Heart right ventricle (tissue), 16 donors: ENCODE measurements around the gene ZC3H4. TPM values are rescaled to one million over a fixed set of nuclear protein-coding genes. Genes with fewer than 3 reads are reported as not detected.

Experiments
- ATAC-seq, 8 donors: fragments of 200-7000 bp; cut with Tn5 transposase; one replicate each; pipeline ENCODE4 v1.9.1; 2020; ENCODE audit warnings: mild to moderate bottlenecking in 8 of 8, moderate library complexity in 8 of 8, moderate number of reproducible peaks in 1 of 8
- DNase-seq, 2 donors: peaks; one replicate each; pipeline ENCODE4 v3.0.0-alpha.2; 2020
- H3K27ac ChIP-seq, 10 donors: fragments of 200-600 bp; sonication (generic) in 2 of 10; one replicate each; pipeline versions ENCODE4 v1.5.0 to v1.8.0; 2020 to 2022; ENCODE audit warnings: mild to moderate bottlenecking in 3 of 10
- H3K27me3 ChIP-seq, 7 donors: fragments of 200-600 bp; one replicate each; pipeline ENCODE4 v1.8.0; 2021 to 2022; ENCODE audit warnings: mild to moderate bottlenecking in 2 of 7
- H3K36me3 ChIP-seq, 9 donors: fragments of 200-600 bp; sonication (generic) in 1 of 9; one replicate each; pipeline versions ENCODE4 v1.5.0 to v1.8.0; 2020 to 2022; ENCODE audit warnings: mild to moderate bottlenecking in 2 of 9
- H3K4me1 ChIP-seq, 9 donors: fragments of 200-600 bp; sonication (generic) in 1 of 9; one replicate each; pipeline versions ENCODE4 v1.5.0 to v1.8.0; 2020 to 2022; ENCODE audit warnings: mild to moderate bottlenecking in 4 of 9
- H3K4me3 ChIP-seq, 10 donors: fragments of 200-600 bp; sonication (generic) in 2 of 10; one replicate each; pipeline versions ENCODE4 v1.5.0 to v1.8.0; 2020 to 2022; ENCODE audit warnings: mild to moderate bottlenecking in 7 of 10, moderate library complexity in 2 of 10
- H3K9me3 ChIP-seq, 11 donors: fragments of 200-600 bp in 10 of 11; sonication (generic) in 2 of 11; one replicate each; pipeline versions ENCODE4 v1.5.0 to v1.8.0; 2013 to 2022; ENCODE audit warnings: mild to moderate bottlenecking in 2 of 11, control low read depth in 1 of 11, moderate library complexity in 1 of 11
- CTCF ChIP-seq, 9 donors: fragments of 200-600 bp; sonication (generic) in 2 of 9; IDR thresholded peaks; one replicate each; pipeline versions ENCODE4 v1.5.0 to v1.8.0; 2021 to 2022; ENCODE audit warnings: antibody characterized with exemption in 9 of 9, mild to moderate bottlenecking in 5 of 9, moderate library complexity in 1 of 9
- WGBS, 2 donors: extraction: QIAGEN DNeasy Blood & Tissue Kit; methylation state at CpG; one replicate each; pipeline ENCODE4 v1.1.7; 2013; ENCODE audit warnings: inconsistent platforms in 1 of 2; 5-methylcytosine and 5-hydroxymethylcytosine counted together
- intact Hi-C, 10 donors: fragments of 100-400 bp; cut with DNase I; formaldehyde crosslinking; loops; one replicate each; pipeline versions ENCODE4 v1.11.1 to v1.14.2; 2022
- polyA plus RNA-seq, 2 donors: library from polyadenylated mRNA; stranded (reverse); fragments of 200-250 nt; gene quantifications; one replicate each; pipeline ENCODE4 v1.2.3, GENCODE V29; 2013
- total RNA-seq, 10 donors: library from RNA; stranded (reverse); fragmentation: NEBNext Ultra II Directional in 3 of 10; extraction: Animal tissue kit (Norgen Biotek cat#: 25700) in 3 of 10; gene quantifications; one replicate each; pipeline versions ENCODE4 v1.2.1 to v1.2.4, GENCODE V29; 2021 to 2023
- donor health status: Arrhythmogenic right ventricular cardiomyopathy.
- donor health status: ischemic (EF 13 %, LVEDD 7.1; RV severe dilation, severe dysfunction).
- donor health status: healthy with polysubstance abuse.
- donor health status: DM: no; HTN: yes; CAD: no.
- donor health status: DM: no; HTN: no; CAD: no.
- donor health status: ischemic (EF 25% LVEDD 6.9; RV normal size, moderate dysfunction).
- donor health status: ischemic (EF 25% LVEDD 5.7; RV mildly dilated, moderate dysfunction).
- donor health status: healthy.
- donor health status: DM: yes; HTN: yes; CAD: no.
- donor health status: Ischemic cardiomyopathy.
- donor health status: ischemic (EF 35%, LVEDD 5.7; RV mildly dilated, moderate dysfunction).
- donor health status: nonischemic (EF 11% LVEDD 7.7; RV severe dilation, severe dysfunction).
- donor health status: DM: yes; HTN: yes; CAD: no.
- donor health status: PGD.
- donor health status: ischemic (EF 29% LVEDD 5.4; RV normal size, mild dysfunction).
- donor health status: nonischemic (EF 23%, LVEDD 6.1; RV moderate dilation, normal function).

The ZC3H4 gene
- total and polyA plus RNA-seq, 12 donors: 4.5 to 32.8 (median 25.1) TPM

GRCh38 chr19:47070756-47071155 lies 42.8 kb downstream of the ZC3H4 start:
- intact Hi-C loops: loop anchor here in 1 of 10 donors (1.0 kb wide), 1 partner anchor 28 kb away; no protein-coding TSS in a partner anchor
- ATAC-seq (no peak), DNase-seq (no peak)
- no peak overlapping the region for H3K27ac ChIP-seq
- H3K4me3 ChIP-seq: no peak overlapping the region
- H3K9me3 ChIP-seq: no peaks in the 10 kb centered on the region
- no peaks in the 10 kb centered on the region for H3K27me3 ChIP-seq
- H3K4me1 ChIP-seq: peaks cover 0 to 14% (median 0%) of the 10 kb centered on the region in 9 donors
- WGBS, 2 donors: 88 to 92% methylated on average over 18 of the region's 18 CpGs
- TF ChIP-seq CTCF (IDR thresholded peaks at IDR 0.05): no peak
- peaks cover 0 to 100% (median 56%) of the 10 kb centered on the region in 9 donors for H3K36me3 ChIP-seq

GRCh38 chr19:47069795-47070194 lies 43.8 kb downstream of the ZC3H4 start:
- no peak for ATAC-seq
- WGBS, 2 donors: 87 to 88% methylated on average over 15 of the region's 15 CpGs
- H3K4me3 ChIP-seq: no peak overlapping the region
- intact Hi-C loops: loop anchor here in 1 of 10 donors (1.0 kb wide), 1 partner anchor 29 kb away; no protein-coding TSS in a partner anchor
- H3K27ac ChIP-seq: no peak overlapping the region
- peaks cover 0 to 100% (median 60%) of the 10 kb centered on the region in 9 donors for H3K36me3 ChIP-seq
- DNase-seq: no peak
- H3K27me3 ChIP-seq: no peaks in the 10 kb centered on the region
- peaks cover 0 to 4% (median 0%) of the 10 kb centered on the region in 9 donors for H3K4me1 ChIP-seq
- no peaks in the 10 kb centered on the region for H3K9me3 ChIP-seq
- no peak for TF ChIP-seq CTCF (IDR thresholded peaks at IDR 0.05)

- Histone ChIP-seq H3K9me3 (no peaks in the 10 kb centered on the region), H3K27ac (no peak overlapping the region), H3K4me3 (no peak overlapping the region), H3K27me3 (no peaks in the 10 kb centered on the region), H3K4me1 (no peaks in the 10 kb centered on the region), H3K36me3 (peaks cover 0 to 100% (median 60%) of the 10 kb centered on the region in 9 donors)
- no peak for DNase-seq
- WGBS, 2 donors: 88 to 93% methylated on average over 18 of the region's 18 CpGs
- no peak for ATAC-seq
- intact Hi-C loops: no loop called here
- no peak for TF ChIP-seq CTCF (IDR thresholded peaks at IDR 0.05)
These were observed 44.6 kb downstream of the ZC3H4 start for GRCh38 chr19:47068876-47069406.

- TF ChIP-seq CTCF (IDR thresholded peaks at IDR 0.05): no peak
- Histone ChIP-seq H3K36me3 (peaks cover 0 to 97% (median 60%) of the 10 kb centered on the region in 9 donors), H3K27ac (no peak overlapping the region), H3K9me3 (no peaks in the 10 kb centered on the region), H3K27me3 (no peaks in the 10 kb centered on the region), H3K4me1 (no peaks in the 10 kb centered on the region), H3K4me3 (no peak overlapping the region)
- ATAC-seq: peak in 1 of 8 donors; percentile 6
- intact Hi-C loops: no loop called here
- DNase-seq: no peak
- 72 to 75% methylated on average over 8 of the region's 8 CpGs for WGBS, 2 donors
These were observed 45.3 kb downstream of the ZC3H4 start for GRCh38 chr19:47068246-47068645.
